Cerebellar nuclear complex (tissue), 1 donor: ENCODE data around the gene BTBD6.

ENCODE experiments used
- DNase-seq, 2 experiments: peaks; one replicate each; lab custom pipeline; 2025; lab: John Stamatoyannopoulos, UW

Gene BTBD6

DNA sequence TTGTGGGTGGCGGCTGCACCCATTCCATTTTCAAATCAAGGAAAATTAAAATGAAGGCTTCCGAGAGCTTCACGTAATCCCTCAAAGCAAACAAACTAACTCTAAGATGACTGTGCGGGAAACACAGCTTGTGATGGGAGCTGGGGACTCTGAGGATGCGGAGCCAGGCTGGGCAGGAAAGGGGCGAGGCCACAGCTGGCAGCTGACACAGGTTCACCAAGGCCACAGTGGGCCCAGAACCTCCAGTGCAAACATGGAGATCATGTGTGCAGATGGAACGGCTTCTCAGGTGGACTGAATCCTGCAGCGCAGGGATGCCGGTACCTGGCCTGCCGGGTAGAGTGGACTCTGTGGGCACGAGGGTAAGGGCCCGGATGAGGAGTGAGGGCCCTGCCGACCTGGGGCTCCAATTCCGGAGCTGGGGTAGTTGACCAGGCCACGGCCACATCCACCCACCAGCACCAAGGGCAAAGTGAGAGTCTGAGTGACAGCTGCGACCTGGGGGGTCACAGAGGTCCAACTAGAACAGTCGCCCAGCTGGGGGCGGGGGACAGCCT lies 19.2 kb upstream of the BTBD6 start:
- DNase-seq, result no peak

DNA sequence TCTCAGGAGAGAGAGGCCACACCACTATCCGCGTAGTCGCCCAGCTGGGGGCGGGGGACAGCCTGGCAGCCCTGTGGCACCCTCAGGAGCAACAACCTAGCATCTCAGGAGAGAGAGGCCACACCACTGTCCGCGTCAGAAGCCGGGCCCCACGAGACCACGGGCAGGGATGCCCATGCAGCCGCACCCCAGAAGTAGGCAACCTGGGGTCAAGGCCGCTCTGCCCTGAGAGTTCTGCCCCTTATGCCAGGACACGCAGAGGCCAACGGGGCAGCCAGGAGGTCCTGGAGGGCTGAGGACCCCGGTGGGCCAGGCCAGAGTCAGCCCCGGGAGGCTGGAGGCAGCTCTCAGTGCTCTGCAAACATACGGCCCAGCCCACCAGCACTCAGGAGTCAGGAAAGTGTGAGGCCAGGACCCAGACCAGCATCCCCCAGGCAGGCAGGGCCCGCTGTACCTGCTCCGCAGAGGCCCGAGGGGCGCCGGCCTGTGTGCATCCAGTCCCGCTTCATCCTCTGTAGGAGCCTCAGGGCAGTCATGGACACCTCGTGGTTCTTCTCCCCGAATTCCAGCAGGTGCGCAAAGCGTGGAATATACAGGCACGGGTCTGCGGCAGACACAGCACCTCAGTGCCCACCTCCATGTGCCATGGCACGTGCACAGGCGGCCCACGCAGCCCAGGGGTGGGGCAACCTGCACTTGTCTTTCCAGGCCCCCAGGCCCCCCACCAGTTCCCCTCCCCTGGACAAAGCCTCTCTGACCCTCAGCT lies 7.3 kb upstream of the BTBD6 start:
- no peak for DNase-seq

DNA sequence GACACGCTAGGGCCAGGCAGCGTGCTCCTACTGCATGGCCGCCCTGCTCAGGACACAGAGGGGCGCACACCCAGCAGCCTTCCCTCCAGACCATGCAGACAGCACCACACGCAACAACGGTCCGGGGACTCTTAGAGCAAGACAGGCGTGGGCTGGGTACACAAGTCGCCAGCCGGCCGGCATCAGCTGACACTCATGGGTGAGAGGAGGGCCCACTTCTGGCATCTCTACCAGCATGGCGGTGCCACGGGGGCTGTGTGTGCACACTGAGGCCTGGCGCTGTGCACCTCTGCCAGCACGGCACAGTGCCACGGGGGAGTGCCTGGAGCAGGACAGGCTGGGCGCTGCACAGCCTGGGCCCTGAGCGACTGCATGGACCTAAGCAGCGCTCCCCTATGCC lies 6.7 kb upstream of the BTBD6 start:
- DNase-seq, result no peak

GRCh38 chr14:105244334-105244733 lies 4.0 kb upstream of the BTBD6 start:
- no peak for DNase-seq

DNA sequence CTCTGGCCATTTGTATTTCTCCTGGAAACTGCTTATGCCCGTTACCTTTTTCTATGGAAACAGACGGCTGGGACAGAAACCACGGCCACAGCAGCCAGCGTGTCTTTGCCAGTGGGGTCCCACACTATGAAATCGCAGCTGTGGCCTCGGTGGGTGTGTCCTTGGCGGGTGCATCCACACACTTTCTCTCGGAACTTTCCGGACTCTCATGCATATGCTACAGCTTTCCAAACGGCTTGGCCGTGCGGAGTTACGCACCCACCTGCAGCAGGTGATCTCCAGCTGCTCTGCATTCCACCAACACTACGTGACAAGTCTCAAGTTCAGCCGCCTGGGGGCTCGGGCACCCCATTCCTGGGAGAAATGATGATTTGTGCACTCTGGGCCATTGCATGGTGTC lies 1.3 kb upstream of the BTBD6 start:
- DNase-seq, result no peak

GRCh38 chr14:105247715-105248367 lies 492 bp upstream of the BTBD6 start:
- DNase-seq, result no peak

GRCh38 chr14:105249182-105250007 lies 1.1 kb downstream of the BTBD6 start:
- no peak for DNase-seq

- DNase-seq, result no peak
These were observed 1.7 kb downstream of the BTBD6 start for GRCh38 chr14:105250008-105250366.

DNA sequence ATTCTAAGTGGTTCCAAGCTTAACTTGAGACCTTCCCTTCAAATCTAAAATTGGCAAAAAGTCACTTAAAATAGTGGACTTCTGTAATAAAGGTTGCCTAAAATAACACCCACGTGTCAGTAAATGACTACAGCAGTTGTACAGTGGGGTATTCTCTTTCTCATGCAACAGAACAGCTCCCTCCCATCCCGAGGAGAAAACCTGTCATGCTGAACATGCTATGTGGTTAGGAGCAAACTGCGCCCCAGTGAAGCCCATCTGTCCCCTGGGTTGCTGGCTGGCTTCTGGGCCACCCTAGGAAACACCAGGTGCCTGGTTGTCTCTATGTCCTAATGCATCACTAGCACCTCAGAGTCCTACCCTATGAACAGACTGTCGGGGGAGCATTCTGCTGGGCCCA lies 2.7 kb downstream of the BTBD6 start:
- no peak for DNase-seq

- no peak for DNase-seq
These were observed 3.6 kb downstream of the BTBD6 start for GRCh38 chr14:105251920-105252319.

DNA sequence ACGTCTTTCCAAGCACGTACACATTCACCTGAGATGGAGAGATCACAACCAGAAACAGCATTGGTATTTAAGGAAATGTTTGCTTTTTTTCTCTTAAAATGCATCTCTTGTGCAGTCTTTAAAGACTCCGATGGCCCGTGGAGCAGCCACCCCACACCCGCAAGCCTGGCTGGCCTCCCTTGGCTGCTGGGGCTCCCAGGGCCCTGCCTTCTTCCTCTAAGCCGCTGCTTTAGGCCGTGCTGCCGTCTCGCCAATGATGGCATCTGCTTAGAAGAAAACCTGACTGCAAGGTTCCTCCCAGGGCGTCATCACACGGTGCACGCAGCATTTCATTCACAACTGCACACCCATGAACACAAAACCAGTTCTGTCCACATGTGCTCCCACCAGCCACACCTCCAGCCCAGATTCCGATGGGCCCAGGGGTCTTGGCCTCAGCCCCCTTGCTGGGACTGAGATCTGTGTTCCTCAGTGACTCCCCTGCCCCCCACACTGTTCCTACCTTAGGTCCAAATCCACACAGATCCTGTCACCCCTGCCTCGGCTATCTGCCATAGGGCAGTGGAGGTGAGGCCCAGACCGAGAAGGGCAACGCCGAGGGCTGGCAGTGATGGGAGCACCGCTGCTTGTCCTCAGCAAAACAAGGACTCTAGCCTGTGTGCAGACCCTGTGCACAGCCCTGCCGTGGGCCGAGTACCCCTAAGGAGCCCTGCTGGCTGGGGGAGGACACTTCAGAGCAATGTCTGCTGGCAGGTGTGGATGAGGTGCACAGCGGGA lies 4.4 kb downstream of the BTBD6 start:
- DNase-seq, result no peak

DNA sequence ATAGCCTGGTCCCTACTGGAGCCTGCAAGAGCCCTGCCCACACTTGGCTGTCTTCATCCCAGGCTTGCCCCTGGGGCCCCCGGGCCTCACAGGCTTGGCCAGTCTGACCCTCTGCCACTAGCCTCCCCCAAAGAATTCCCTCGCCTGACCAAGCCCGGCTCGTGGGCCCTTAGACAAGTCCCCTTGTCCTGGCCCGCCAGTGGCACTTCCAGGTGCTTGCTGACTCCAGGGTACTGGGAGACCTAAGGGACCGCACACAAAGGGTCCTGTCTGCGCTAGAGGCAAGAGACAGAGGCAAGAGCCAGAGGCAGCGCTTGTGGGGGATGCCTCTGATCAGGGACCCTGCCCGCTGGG lies 5.0 kb downstream of the BTBD6 start:
- no peak for DNase-seq

DNA sequence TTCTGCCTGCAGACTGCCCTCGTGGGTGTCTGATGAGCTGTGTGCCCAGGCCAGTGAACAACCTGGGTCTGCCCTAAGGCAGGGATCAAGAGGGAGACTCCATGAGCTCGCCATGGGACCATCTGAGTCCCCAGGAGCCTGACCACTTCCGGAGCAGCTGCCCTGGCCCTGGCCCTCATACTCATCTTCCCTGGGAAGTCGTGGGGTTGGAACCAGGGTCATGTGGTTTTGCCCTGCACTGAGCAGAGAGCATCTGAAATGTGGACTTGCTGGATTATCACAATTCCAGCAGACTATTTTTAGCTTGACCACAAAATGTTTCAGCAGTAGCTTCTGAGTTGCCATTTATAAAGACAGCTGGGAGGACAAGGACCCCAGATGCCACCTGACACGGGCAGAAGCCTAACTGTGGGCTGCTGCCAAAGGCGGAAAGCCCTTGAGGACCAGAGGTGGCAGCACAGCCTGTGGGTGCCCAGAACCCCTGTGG lies 6.7 kb downstream of the BTBD6 start:
- no peak for DNase-seq

GRCh38 chr14:105256292-105256960 lies 8.1 kb downstream of the BTBD6 start:
- no peak for DNase-seq

DNA sequence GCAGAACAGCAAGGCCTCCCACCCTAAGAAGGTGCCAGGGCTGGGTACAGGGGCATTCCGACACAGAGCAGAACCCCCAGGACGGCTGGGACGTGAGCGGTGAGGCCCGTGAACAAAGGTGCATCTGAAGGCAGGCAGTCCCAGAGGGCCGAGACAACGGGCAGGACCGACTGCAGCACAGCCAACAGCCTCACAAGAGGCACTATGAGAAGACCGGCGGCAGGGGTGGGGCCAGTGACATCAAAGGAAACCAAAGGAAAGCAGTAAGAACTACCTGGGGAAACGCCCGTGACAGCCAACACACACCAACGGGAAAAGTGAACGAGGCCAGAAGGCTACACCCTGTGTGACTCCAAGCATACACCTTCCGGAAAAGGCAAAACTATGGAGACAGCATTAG lies 9.1 kb downstream of the BTBD6 start:
- no peak for DNase-seq

DNA sequence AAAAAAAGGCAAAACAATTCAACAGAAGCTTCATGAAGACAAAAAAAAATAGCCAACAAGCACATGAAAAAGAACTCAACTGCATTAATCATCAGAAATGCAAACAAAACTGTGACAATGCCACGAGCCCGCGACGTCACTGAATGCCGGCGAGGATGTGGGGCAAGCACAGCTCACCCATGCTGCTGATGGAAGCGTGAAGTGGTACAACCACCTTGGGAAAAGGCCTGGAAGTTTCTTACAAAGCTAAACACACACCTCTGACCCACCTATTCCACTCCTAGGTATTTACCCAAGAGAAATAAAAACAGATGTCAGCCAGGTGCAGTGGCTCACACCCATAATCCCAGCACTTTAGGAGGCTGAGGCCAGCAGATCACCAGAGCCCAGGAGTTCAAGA lies 10.5 kb downstream of the BTBD6 start:
- DNase-seq, result no peak

DNA sequence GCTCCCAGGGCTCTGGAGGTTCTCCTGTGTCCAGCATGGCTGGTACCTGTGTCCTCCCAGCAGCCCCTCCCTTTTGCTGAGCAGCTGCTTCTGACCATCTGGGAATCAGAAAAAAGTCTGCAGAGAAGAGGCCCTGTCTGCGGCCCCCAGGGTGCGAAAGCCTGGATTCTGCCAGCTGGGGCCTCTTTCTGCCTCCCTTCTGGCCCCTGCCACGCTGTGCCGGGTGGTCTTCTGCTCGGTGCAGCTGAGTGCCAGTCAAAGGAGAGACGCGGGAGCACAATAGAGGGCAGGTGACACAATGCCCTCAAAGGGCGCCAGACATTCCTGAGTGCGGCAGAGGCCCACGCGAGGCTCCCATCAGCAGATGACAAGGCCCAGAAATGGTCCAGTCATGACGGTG lies 12.6 kb downstream of the BTBD6 start:
- no peak for DNase-seq

GRCh38 chr14:105261781-105262180 lies 13.4 kb downstream of the BTBD6 start:
- DNase-seq, result no peak

DNA sequence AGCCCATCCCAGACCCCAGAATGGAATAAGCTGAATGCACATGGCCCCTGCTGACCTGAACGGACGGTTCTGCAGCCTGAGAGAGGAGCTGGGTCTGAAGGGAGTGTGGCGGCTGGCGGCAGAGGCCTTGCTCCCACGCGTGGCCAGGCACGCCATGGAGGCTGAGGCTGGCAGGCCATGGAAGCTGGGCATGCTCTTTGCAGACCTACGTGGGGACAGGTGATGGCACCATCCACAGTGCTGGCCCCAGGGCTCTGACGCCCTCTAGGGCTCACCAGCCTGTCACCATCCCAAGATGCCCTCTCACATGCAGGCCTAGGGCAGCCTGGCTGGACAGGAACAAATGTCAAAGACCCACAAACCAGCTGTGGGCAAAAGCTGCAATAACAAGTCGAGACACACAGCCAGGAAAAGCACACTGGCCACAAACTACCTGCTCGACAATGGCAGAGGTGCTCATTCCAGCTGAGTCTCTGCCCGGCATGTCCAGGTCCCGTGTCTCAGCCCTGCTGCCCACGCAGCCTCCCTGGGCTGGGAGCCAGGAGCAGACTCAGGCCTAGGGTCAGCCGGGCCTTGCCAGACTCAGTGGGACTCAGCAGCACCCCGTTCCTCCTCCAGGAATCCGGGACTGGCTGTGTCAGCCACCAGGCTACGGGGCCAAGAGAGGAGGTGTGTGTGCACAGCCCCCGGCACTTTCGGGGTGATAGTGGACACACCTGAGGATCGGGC lies 19.7 kb downstream of the BTBD6 start:
- no peak for DNase-seq

DNA sequence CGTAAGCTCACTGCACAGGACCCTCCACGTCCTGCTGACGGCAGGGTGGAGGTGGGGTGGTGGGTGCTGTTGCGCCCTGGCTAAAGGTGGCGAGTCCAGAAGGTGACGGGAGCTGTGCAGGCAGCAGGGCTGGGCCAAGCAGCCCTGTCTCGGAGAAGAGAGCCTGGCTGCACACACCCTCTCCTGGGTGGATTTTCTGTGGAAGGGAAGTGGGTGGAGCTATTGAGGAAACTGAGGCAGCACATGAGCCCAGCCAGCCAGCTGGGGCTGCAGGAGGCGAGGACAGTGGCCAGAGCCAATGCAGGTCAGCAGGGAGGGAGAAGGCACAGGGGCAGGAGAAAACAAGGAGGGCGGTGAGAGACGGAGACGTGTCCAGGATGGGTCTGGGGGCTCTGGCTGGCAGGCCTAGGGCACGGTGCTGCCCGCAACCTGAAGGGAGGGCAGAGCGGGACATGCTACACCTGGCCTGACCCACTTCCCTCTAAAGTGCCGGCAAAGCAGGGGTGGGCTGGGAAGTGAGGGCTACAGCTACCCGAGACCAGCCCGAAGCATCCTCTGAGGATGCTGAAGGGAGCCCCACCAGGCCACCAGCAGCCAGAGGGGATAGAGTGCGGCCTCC lies 20.5 kb downstream of the BTBD6 start:
- no peak for DNase-seq
